Liver (tissue), 9 donors: ENCODE data around the gene ROPN1L. TPM values are rescaled to one million over a fixed set of nuclear protein-coding genes. Genes with fewer than 3 reads are reported as not detected.

Experiments
- DNase-seq: peaks from one replicate; pipeline ENCODE4 v3.0.0-alpha.2; 2017; ENCODE audit warnings: low spot score
- H3K27ac ChIP-seq, 2 donors: one replicate each; pipeline ENCODE4 v1.7.0; 2013; ENCODE audit warnings: inconsistent platforms in 2 of 2, low read length in 2 of 2, control low read depth in 1 of 2, low read depth in 1 of 2, mild to moderate bottlenecking in 1 of 2
- H3K27me3 ChIP-seq, 4 donors: one replicate each; pipeline versions ENCODE4 v1.6.1 to v1.7.0; 2013; ENCODE audit warnings: low read length in 3 of 4, inconsistent platforms in 1 of 4, mild to moderate bottlenecking in 1 of 4, moderate library complexity in 1 of 4; ENCODE audit not compliant: control insufficient read depth in 4 of 4, insufficient read depth in 4 of 4
- H3K36me3 ChIP-seq, 4 donors: one replicate each; pipeline versions ENCODE4 v1.6.1 to v1.7.0; 2013; ENCODE audit warnings: low read length in 3 of 4, mild to moderate bottlenecking in 3 of 4, low read depth in 1 of 4, moderate library complexity in 1 of 4; ENCODE audit not compliant: control insufficient read depth in 4 of 4, insufficient read depth in 3 of 4
- H3K4me1 ChIP-seq, 4 donors: one replicate each; pipeline versions ENCODE4 v1.6.1 to v1.7.0; 2013; ENCODE audit warnings: low read length in 3 of 4, mild to moderate bottlenecking in 3 of 4, moderate library complexity in 1 of 4; ENCODE audit not compliant: control insufficient read depth in 4 of 4, insufficient read depth in 4 of 4
- H3K4me3 ChIP-seq, 3 donors: one replicate each; pipeline versions ENCODE4 v1.6.1 to v1.7.0; 2013; ENCODE audit warnings: low read length in 3 of 3, control low read depth in 1 of 3, low read depth in 1 of 3, mild to moderate bottlenecking in 1 of 3
- H3K9ac ChIP-seq, 2 donors: one replicate each; pipeline ENCODE4 v1.7.0; 2013; ENCODE audit warnings: low read length in 2 of 2, mild to moderate bottlenecking in 2 of 2, moderate library complexity in 2 of 2, control low read depth in 1 of 2, low read depth in 1 of 2
- H3K9me3 ChIP-seq, 4 donors: one replicate each; pipeline versions ENCODE4 v1.6.1 to v1.7.0; 2013; ENCODE audit warnings: low read length in 3 of 4; ENCODE audit not compliant: control insufficient read depth in 4 of 4
- EGR1 ChIP-seq, 2 donors: IDR thresholded peaks; 2 replicates each; pipeline ENCODE4 v1.6.1; 2016 to 2018; ENCODE audit warnings: antibody characterized with exemption in 2 of 2, low read depth in 2 of 2
- FOXA1 ChIP-seq: IDR thresholded peaks from 2 replicates; pipeline ENCODE4 v1.6.1; 2016; ENCODE audit warnings: antibody characterized with exemption
- FOXA2 ChIP-seq: IDR thresholded peaks from 2 replicates; pipeline ENCODE4 v1.6.1; 2016; ENCODE audit warnings: antibody characterized with exemption
- GABPA ChIP-seq, 2 donors: IDR thresholded peaks in 1 of 2; conservative IDR thresholded peaks in 1 of 2; 2 replicates each; pipeline ENCODE4 v1.6.1; 2016; ENCODE audit warnings: antibody characterized with exemption in 2 of 2, mild to moderate bottlenecking in 1 of 2, moderate library complexity in 1 of 2
- HNF4A ChIP-seq, 2 donors: conservative IDR thresholded peaks; 2 replicates each; pipeline ENCODE4 v1.6.1; 2016; ENCODE audit warnings: antibody characterized with exemption in 2 of 2, mild to moderate bottlenecking in 2 of 2
- HNF4G ChIP-seq: IDR thresholded peaks from 2 replicates; pipeline ENCODE4 v1.6.1; 2016; ENCODE audit warnings: antibody characterized with exemption
- JUND ChIP-seq, 2 donors: IDR thresholded peaks; 2 replicates each; pipeline ENCODE4 v1.6.1; 2016; ENCODE audit warnings: antibody characterized with exemption in 2 of 2
- NR2F2 ChIP-seq: IDR thresholded peaks from 2 replicates; pipeline ENCODE4 v1.6.1; 2016; ENCODE audit warnings: antibody characterized with exemption
- RAD21 ChIP-seq, 2 donors: IDR thresholded peaks; 2 replicates each; pipeline ENCODE4 v1.6.1; 2016; ENCODE audit warnings: antibody characterized with exemption in 2 of 2, mild to moderate bottlenecking in 2 of 2
- RXRA ChIP-seq, 2 donors: IDR thresholded peaks; 2 replicates each; pipeline ENCODE4 v1.6.1; 2017 to 2018; ENCODE audit warnings: antibody characterized with exemption in 2 of 2, mild to moderate bottlenecking in 1 of 2
- TAF1 ChIP-seq: conservative IDR thresholded peaks from 2 replicates; pipeline ENCODE4 v1.6.1; 2016; ENCODE audit warnings: antibody characterized with exemption, mild to moderate bottlenecking
- WGBS: extraction: QIAGEN DNeasy Blood & Tissue Kit; methylation state at CpG from one replicate; pipeline ENCODE4 v1.1.7; 2013; 5-methylcytosine and 5-hydroxymethylcytosine counted together
- polyA plus RNA-seq, 2 donors: library from polyadenylated mRNA; stranded (reverse) in 1 of 2; unstranded in 1 of 2; fragments of 200-250 nt in 1 of 2; fragments of >200 nt in 1 of 2; fragmentation: Nextera tagmentation in 1 of 2; extraction: Ambion mirVana in 1 of 2; gene quantifications; one replicate each; pipeline versions ENCODE4 v1.2.1 to v1.2.3, GENCODE V29; 2013 to 2015
- total RNA-seq, 2 donors: library from RNA; depleted of rRNA; stranded (reverse); fragments of >200 nt; gene quantifications; one replicate each; pipeline ENCODE4 v1.2.3, GENCODE V29; 2014
- TF ChIP-seq, protein P1 (sequence below): IDR thresholded peaks from 2 replicates; pipeline ENCODE4 v1.6.1; 2016; ENCODE audit warnings: antibody characterized with exemption, mild to moderate bottlenecking
- TF ChIP-seq, protein P2 (sequence below): fragments of 150-350 bp; IDR thresholded peaks from 2 replicates; pipeline ENCODE4 v1.5.1; 2017; ENCODE audit warnings: improper control_type of control experiment, low read depth, low read length; ENCODE audit not compliant: missing input control
- TF ChIP-seq, protein P3 (sequence below): IDR thresholded peaks from 2 replicates; pipeline ENCODE4 v1.6.1; 2016; ENCODE audit warnings: antibody characterized with exemption
- donor health status: healthy.
- donor health status: healthy.
- donor health status: healthy.
- donor health status: healthy.
- donor health status: healthy.

ROPN1L gene
- total and polyA plus RNA-seq, 4 donors: 0.25 to 1.3 (median 0.87) TPM

DNA sequence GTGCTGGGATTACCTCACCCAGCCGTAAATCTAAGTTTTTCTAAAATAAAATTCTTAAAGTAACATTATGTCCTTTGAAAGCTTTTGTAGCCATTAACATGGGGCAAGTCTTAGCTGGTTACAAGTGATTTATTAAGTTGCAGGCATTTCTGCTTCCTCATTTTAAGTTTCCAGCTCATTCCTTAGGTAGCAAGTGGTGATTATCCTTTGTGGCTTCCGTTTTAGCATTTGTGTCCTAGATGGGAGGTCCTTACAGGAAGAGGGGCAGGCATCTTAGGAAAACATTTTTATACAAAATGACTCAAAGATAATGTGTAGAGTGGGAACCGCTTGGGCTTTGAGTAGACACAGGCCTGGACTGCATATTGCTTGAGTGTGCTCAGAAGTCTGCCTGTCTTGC is 35.0 kb upstream of the ROPN1L start (continued):
- TF ChIP-seq, protein P1, sequence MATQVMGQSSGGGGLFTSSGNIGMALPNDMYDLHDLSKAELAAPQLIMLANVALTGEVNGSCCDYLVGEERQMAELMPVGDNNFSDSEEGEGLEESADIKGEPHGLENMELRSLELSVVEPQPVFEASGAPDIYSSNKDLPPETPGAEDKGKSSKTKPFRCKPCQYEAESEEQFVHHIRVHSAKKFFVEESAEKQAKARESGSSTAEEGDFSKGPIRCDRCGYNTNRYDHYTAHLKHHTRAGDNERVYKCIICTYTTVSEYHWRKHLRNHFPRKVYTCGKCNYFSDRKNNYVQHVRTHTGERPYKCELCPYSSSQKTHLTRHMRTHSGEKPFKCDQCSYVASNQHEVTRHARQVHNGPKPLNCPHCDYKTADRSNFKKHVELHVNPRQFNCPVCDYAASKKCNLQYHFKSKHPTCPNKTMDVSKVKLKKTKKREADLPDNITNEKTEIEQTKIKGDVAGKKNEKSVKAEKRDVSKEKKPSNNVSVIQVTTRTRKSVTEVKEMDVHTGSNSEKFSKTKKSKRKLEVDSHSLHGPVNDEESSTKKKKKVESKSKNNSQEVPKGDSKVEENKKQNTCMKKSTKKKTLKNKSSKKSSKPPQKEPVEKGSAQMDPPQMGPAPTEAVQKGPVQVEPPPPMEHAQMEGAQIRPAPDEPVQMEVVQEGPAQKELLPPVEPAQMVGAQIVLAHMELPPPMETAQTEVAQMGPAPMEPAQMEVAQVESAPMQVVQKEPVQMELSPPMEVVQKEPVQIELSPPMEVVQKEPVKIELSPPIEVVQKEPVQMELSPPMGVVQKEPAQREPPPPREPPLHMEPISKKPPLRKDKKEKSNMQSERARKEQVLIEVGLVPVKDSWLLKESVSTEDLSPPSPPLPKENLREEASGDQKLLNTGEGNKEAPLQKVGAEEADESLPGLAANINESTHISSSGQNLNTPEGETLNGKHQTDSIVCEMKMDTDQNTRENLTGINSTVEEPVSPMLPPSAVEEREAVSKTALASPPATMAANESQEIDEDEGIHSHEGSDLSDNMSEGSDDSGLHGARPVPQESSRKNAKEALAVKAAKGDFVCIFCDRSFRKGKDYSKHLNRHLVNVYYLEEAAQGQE: no peak
- no peak for TF ChIP-seq EGR1 (IDR thresholded peaks at IDR 0.05; ENCODE audit: low read depth in 2 of 2)
- TF ChIP-seq GABPA (IDR thresholded peaks at IDR 0.05 in 1 of 2, conservative IDR thresholded peaks at IDR 0.05 in 1 of 2): no peak
- TF ChIP-seq FOXA1: no peak
- no peak for TF ChIP-seq JUND (IDR thresholded peaks at IDR 0.05)
- TF ChIP-seq HNF4A (conservative IDR thresholded peaks at IDR 0.05): no peak

DNA sequence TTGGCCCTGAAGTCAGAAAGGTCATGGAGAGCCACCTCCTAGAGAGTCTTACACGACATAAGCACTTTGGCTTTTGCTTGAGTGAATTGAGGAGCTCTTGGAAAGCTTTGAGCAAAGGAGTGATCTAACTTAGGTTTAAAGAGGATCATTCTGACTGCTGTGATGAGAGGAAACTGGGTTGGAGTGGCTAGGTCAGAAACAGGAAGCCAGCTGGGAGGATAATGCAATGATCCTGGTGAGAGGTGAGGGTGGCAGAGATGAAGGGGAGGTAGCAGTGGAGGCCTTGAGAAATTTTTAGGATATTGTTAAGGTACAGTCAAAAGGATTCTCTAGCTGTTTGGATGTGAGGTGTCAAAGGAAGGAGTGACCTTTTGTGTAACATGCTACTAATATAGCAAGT is 32.2 kb upstream of the ROPN1L start:
- no peak overlapping the region for H3K27ac ChIP-seq
- TF ChIP-seq HNF4G (no peak), NR2F2 (no peak), FOXA2 (no peak), RXRA (IDR thresholded peaks at IDR 0.05) (no peak), RAD21 (IDR thresholded peaks at IDR 0.05) (no peak), GABPA (IDR thresholded peaks at IDR 0.05 in 1 of 2, conservative IDR thresholded peaks at IDR 0.05 in 1 of 2) (no peak), TAF1 (no peak)
- TF ChIP-seq, protein P2, sequence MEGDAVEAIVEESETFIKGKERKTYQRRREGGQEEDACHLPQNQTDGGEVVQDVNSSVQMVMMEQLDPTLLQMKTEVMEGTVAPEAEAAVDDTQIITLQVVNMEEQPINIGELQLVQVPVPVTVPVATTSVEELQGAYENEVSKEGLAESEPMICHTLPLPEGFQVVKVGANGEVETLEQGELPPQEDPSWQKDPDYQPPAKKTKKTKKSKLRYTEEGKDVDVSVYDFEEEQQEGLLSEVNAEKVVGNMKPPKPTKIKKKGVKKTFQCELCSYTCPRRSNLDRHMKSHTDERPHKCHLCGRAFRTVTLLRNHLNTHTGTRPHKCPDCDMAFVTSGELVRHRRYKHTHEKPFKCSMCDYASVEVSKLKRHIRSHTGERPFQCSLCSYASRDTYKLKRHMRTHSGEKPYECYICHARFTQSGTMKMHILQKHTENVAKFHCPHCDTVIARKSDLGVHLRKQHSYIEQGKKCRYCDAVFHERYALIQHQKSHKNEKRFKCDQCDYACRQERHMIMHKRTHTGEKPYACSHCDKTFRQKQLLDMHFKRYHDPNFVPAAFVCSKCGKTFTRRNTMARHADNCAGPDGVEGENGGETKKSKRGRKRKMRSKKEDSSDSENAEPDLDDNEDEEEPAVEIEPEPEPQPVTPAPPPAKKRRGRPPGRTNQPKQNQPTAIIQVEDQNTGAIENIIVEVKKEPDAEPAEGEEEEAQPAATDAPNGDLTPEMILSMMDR: no peak
- TF ChIP-seq, protein P1: no peak
- TF ChIP-seq, protein P3, sequence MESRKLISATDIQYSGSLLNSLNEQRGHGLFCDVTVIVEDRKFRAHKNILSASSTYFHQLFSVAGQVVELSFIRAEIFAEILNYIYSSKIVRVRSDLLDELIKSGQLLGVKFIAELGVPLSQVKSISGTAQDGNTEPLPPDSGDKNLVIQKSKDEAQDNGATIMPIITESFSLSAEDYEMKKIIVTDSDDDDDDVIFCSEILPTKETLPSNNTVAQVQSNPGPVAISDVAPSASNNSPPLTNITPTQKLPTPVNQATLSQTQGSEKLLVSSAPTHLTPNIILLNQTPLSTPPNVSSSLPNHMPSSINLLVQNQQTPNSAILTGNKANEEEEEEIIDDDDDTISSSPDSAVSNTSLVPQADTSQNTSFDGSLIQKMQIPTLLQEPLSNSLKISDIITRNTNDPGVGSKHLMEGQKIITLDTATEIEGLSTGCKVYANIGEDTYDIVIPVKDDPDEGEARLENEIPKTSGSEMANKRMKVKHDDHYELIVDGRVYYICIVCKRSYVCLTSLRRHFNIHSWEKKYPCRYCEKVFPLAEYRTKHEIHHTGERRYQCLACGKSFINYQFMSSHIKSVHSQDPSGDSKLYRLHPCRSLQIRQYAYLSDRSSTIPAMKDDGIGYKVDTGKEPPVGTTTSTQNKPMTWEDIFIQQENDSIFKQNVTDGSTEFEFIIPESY: no peak
- DNase-seq: no peak
- no peak overlapping the region for H3K9ac ChIP-seq
- WGBS: 74% methylated on average over 1 of the region's 1 CpG
- H3K36me3 ChIP-seq: peaks cover 14 to 88% (median 76%) of the 10 kb centered on the region in 4 donors
- no peaks in the 10 kb centered on the region for H3K27me3 ChIP-seq
- no peaks in the 10 kb centered on the region for H3K4me1 ChIP-seq
- no peaks in the 10 kb centered on the region for H3K9me3 ChIP-seq
- no peak overlapping the region for H3K4me3 ChIP-seq
